Measurements from ENCODE around the gene MN1.

The MN1 gene

GRCh38 chr22:27795696-27796517 is 5.6 kb downstream of the MN1 start:
- H3K27ac ChIP-seq, result no peak overlapping the region
- TF ChIP-seq CTCF (IDR thresholded peaks at IDR 0.05), result no peak
- H3K79me2 ChIP-seq, result no peaks in the 10 kb centered on the region
- H3K9ac ChIP-seq, result no peak overlapping the region
- H2AFZ ChIP-seq, result no peak overlapping the region
- no peaks in the 10 kb centered on the region for H3K4me1 ChIP-seq
- no peaks in the 10 kb centered on the region for H3K9me3 ChIP-seq (ENCODE audit: control insufficient read depth, low read length)
- no peaks in the 10 kb centered on the region for H3K36me3 ChIP-seq (ENCODE audit: control insufficient read depth, insufficient read depth, low read length)
- no peak overlapping the region for H3K4me3 ChIP-seq (ENCODE audit: low read depth, low read length)
- no peak overlapping the region for H3K4me2 ChIP-seq (ENCODE audit: low read length)
- no peaks in the 10 kb centered on the region for H3K27me3 ChIP-seq (ENCODE audit: control insufficient read depth, insufficient read depth, low read length)

- H3K4me2 ChIP-seq (ENCODE audit: low read length), result no peak overlapping the region
- no peak overlapping the region for H3K4me3 ChIP-seq (ENCODE audit: low read depth, low read length)
- no peaks in the 10 kb centered on the region for H3K4me1 ChIP-seq
- no peak overlapping the region for H3K27ac ChIP-seq
- H3K27me3 ChIP-seq (ENCODE audit: control insufficient read depth, insufficient read depth, low read length), result no peaks in the 10 kb centered on the region
- H3K9me3 ChIP-seq (ENCODE audit: control insufficient read depth, low read length), result no peaks in the 10 kb centered on the region
- H3K36me3 ChIP-seq (ENCODE audit: control insufficient read depth, insufficient read depth, low read length), result no peaks in the 10 kb centered on the region
- H2AFZ ChIP-seq, result no peak overlapping the region
- no peaks in the 10 kb centered on the region for H3K79me2 ChIP-seq
- no peak overlapping the region for H3K9ac ChIP-seq
- no peak for TF ChIP-seq CTCF (IDR thresholded peaks at IDR 0.05)
These were observed 6.5 kb downstream of the MN1 start for GRCh38 chr22:27795053-27795452.

- Histone ChIP-seq H3K79me2 (no peaks in the 10 kb centered on the region), H3K36me3 (ENCODE audit: control insufficient read depth, insufficient read depth, low read length) (no peaks in the 10 kb centered on the region), H3K9ac (no peak overlapping the region), H3K4me1 (no peaks in the 10 kb centered on the region), H2AFZ (no peak overlapping the region), H3K4me2 (ENCODE audit: low read length) (no peak overlapping the region), H3K4me3 (ENCODE audit: low read depth, low read length) (no peak overlapping the region), H3K27ac (no peak overlapping the region), H3K27me3 (ENCODE audit: control insufficient read depth, insufficient read depth, low read length) (no peaks in the 10 kb centered on the region), H3K9me3 (ENCODE audit: control insufficient read depth, low read length) (no peaks in the 10 kb centered on the region)
- TF ChIP-seq CTCF (IDR thresholded peaks at IDR 0.05), result no peak
These were observed 7.3 kb downstream of the MN1 start for GRCh38 chr22:27794226-27794625.

GRCh38 chr22:27793576-27793975 is 8.0 kb downstream of the MN1 start:
- Histone ChIP-seq H3K4me2 (ENCODE audit: low read length) (no peak overlapping the region), H3K9me3 (ENCODE audit: control insufficient read depth, low read length) (no peaks in the 10 kb centered on the region), H3K4me3 (ENCODE audit: low read depth, low read length) (no peak overlapping the region), H3K27ac (no peak overlapping the region), H3K9ac (no peak overlapping the region), H2AFZ (no peak overlapping the region), H3K4me1 (no peaks in the 10 kb centered on the region), H3K79me2 (no peaks in the 10 kb centered on the region), H3K27me3 (ENCODE audit: control insufficient read depth, insufficient read depth, low read length) (no peaks in the 10 kb centered on the region), H3K36me3 (ENCODE audit: control insufficient read depth, insufficient read depth, low read length) (no peaks in the 10 kb centered on the region)
- TF ChIP-seq CTCF (IDR thresholded peaks at IDR 0.05), result no peak
